Type B pancreatic cell (in vitro differentiated cells): Measurements from ENCODE around the gene HOXB6. TPM values are rescaled to one million over a fixed set of nuclear protein-coding genes. Genes with fewer than 3 reads are reported as not detected.
A peak's percentile ranks its signal among the peaks of the same experiment; 100 is the strongest.

Experiments used
- DNase-seq: peaks from one replicate; pipeline ENCODE4 v3.0.0; 2021; ENCODE audit warnings: mixed read lengths; ENCODE audit not compliant: unreplicated experiment; ENCODE audit errors: extremely low spot score
- H3K27ac Mint-ChIP-seq: 2 replicates; pipeline ENCODE4 v1.8.0; 2021; ENCODE audit warnings: mild to moderate bottlenecking, mixed read lengths
- H3K27me3 Mint-ChIP-seq: 2 replicates; pipeline ENCODE4 v1.8.0; 2021; ENCODE audit warnings: mixed read lengths
- H3K36me3 Mint-ChIP-seq: 2 replicates; pipeline ENCODE4 v1.8.0; 2021; ENCODE audit warnings: mixed read lengths
- H3K4me1 Mint-ChIP-seq: one replicate; pipeline ENCODE4 v1.8.0; 2021; ENCODE audit warnings: mixed read lengths; ENCODE audit not compliant: unreplicated experiment
- H3K4me3 Mint-ChIP-seq: 2 replicates; pipeline ENCODE4 v1.8.0; 2021; ENCODE audit warnings: mild to moderate bottlenecking, mixed read lengths
- H3K9me3 Mint-ChIP-seq: 2 replicates; pipeline ENCODE4 v1.8.0; 2021; ENCODE audit warnings: mixed read lengths
- CTCF ChIP-seq: fragments of 200-600 bp; sonication (generic); conservative IDR thresholded peaks from 2 replicates; pipeline ENCODE4 v1.5.0; 2021; ENCODE audit warnings: antibody characterized with exemption, mild to moderate bottlenecking
- total RNA-seq: library from RNA; stranded (reverse); gene quantifications from 2 replicates; pipeline ENCODE4 v1.2.1, GENCODE V29; 2021; ENCODE audit warnings: low replicate concordance

The HOXB6 gene
- total RNA-seq, 1 donor from 2014 or later, result 20.3 TPM

DNA sequence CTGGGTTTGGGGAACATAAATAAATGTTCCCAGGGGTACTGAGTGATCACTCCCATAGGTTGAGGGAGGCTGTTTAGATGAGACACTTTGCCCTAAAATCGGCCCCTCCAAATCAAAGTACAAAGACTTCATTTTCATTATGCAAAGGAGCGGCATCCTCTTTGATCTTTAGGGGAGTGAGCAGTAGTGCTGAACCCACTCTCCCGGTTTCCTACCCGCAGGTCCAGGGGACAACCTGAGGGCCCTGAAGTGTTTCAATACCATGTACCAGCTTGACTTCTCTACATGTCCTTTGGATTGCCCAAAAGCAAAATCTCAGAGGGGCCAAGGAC is 3.6 kb downstream of the HOXB6 start:
- no peak for TF ChIP-seq CTCF
- Mint-ChIP-seq H3K9me3 (no peaks in the 10 kb centered on the region), H3K27ac (no peak overlapping the region), H3K4me1 (peaks cover 30% of the 10 kb centered on the region), H3K27me3 (peaks cover 100% of the 10 kb centered on the region), H3K36me3 (peaks cover 19% of the 10 kb centered on the region), H3K4me3 (peak overlapping the region; percentile 19)
- DNase-seq, result no peak

GRCh38 chr17:48600244-48601098 is 4.3 kb downstream of the HOXB6 start:
- H3K9me3 Mint-ChIP-seq, result no peaks in the 10 kb centered on the region
- TF ChIP-seq CTCF, result no peak
- H3K4me3 Mint-ChIP-seq, result peak overlapping the region; percentile 69
- no peak for DNase-seq
- peaks cover 36% of the 10 kb centered on the region for H3K4me1 Mint-ChIP-seq
- peaks cover 20% of the 10 kb centered on the region for H3K36me3 Mint-ChIP-seq
- peaks cover 98% of the 10 kb centered on the region for H3K27me3 Mint-ChIP-seq
- H3K27ac Mint-ChIP-seq, result no peak overlapping the region

DNA sequence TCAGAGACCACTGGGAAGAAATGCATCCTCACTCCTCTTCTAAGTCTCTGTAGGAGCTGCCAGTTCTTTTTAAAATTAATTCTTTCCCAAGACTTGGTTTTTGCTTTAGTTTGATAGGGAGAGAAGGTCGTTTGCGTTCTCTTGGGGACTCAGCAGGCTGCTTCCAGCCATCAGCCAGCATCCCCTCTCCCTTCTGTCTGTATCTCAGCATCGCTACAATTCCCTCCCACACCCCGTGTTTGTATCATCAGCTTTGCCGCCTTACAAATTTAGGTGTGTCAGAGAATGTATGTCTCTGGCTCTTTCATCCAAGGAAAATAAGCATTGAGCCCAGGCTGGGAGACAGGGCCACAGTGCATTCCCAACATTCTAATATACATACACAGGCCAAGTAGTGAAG is 5.4 kb downstream of the HOXB6 start:
- Mint-ChIP-seq H3K4me3 (peak overlapping the region; percentile 91), H3K36me3 (peaks cover 18% of the 10 kb centered on the region), H3K9me3 (no peaks in the 10 kb centered on the region), H3K4me1 (peaks cover 44% of the 10 kb centered on the region), H3K27ac (peak overlapping the region; percentile 91), H3K27me3 (peaks cover 97% of the 10 kb centered on the region)
- no peak for DNase-seq
- TF ChIP-seq CTCF, result no peak

DNA sequence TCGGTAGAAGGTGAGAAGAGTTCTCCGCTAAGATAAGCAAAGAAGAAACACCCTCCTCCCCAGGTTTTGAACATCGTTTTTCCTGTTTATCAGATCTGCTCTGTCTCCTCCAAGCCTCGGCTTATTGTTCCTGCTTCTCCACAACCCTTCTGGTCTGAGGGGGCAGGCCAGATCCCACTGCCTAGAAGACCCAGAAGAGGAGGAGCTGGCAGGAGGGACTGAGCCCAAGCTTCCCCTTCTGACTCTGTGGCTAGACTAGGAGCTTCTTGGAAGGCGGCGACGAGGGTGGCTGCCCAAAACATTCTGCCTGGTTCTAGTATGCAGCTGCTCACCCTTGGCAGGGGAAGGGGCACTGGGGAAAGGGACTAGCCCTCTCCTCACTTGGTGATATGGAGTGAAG is 6.0 kb downstream of the HOXB6 start:
- Mint-ChIP-seq H3K4me1 (peaks cover 49% of the 10 kb centered on the region), H3K4me3 (peak overlapping the region; percentile 91), H3K27me3 (peaks cover 97% of the 10 kb centered on the region), H3K27ac (peak overlapping the region; percentile 91), H3K9me3 (no peaks in the 10 kb centered on the region), H3K36me3 (peaks cover 18% of the 10 kb centered on the region)
- no peak for DNase-seq
- TF ChIP-seq CTCF, result no peak

- peak overlapping the region; percentile 91 for H3K27ac Mint-ChIP-seq
- peak overlapping the region; percentile 91 for H3K4me3 Mint-ChIP-seq
- H3K9me3 Mint-ChIP-seq, result no peaks in the 10 kb centered on the region
- peaks cover 14% of the 10 kb centered on the region for H3K36me3 Mint-ChIP-seq
- peaks cover 97% of the 10 kb centered on the region for H3K27me3 Mint-ChIP-seq
- peaks cover 49% of the 10 kb centered on the region for H3K4me1 Mint-ChIP-seq
- TF ChIP-seq CTCF, result no peak
- no peak for DNase-seq
Observed at GRCh38 chr17:48597778-48598631, 6.8 kb downstream of the HOXB6 start.
